HG02610 (cell line): ENCODE results near the gene ST14.

Experiments used
- ATAC-seq: cut with Tn5 transposase; IDR thresholded peaks from one replicate; pipeline ENCODE4 v1.9.1; 2021; ENCODE audit warnings: mild to moderate bottlenecking, moderate library complexity; ENCODE audit not compliant: unreplicated experiment

ST14 gene

DNA sequence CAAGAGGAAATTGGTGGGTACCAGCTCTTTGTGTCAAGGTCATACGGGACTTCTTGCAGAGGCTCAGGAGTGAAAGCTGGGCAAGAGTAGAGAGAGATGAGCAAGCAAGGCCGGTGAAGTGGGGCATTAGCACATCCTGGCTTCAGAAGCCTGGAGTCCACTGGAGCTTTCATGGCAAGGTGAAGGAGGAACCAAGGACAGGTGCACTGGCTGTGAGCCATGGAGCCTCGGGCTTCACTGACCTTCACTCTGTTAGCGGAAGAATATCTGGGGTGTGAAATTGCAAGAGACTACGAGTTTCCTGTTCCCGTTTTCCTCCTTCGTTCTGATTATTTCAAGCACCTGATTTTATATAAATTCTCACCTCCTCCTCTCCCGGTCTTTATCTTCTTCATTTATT lies 25.9 kb upstream of the ST14 start:
- ATAC-seq: no peak

DNA sequence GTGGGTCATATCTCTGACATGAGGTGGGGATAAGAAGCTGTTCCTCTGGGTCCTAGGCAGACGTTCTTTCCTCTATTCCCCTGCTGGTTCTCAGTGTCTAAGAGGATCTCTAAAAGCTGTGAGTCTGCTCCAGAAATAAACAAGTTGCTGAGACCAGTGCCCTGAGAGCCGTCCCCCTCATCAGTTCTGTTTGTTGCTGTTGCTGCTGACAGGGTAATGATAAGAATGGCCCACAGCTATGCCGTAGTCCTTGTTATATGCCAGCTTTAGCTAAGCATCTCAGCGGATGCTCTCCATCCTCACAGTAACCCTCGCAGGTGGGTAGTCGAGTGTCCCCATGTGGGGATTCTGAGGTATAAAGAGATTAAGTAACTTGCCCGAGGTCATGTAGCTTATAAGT lies 23.5 kb upstream of the ST14 start:
- ATAC-seq: no peak

DNA sequence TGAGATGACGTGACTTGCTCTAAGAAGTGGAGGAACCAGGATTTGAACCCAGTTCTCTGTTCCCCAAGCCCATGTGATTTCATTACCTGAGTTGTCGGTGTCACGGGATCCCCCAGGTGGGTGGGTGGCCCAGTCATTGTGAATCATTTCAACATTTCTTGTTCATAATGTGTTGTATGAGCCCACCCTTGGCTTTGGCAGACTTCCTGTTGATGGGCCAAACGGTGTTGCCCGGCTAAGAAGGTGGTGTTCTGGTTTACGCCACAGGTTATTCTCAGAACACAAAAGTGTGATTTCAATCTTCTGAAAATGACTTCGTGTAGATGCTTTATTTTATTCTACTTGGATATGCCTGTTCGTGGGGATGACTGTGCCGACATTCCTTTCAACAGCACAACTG lies 21.6 kb upstream of the ST14 start:
- no peak for ATAC-seq

DNA sequence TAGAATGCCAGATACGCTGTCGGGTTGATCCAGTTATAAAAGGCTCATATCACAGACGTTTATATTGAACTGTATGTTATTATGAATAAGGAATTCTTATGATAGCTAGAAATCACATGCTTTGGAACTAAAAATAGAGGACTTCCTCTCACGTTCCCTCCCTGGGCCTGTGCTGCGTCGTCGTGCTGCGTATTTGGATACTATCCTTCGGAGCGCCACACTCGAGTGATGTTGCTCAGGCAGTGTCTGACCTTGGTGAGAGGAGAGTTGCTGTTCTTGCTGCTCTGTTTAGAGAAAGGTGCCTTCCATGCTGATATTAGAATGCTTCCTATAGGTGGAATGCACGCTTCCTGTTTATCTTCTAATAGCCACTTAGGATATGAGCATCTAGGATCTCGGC lies 20.2 kb upstream of the ST14 start:
- no peak for ATAC-seq

DNA sequence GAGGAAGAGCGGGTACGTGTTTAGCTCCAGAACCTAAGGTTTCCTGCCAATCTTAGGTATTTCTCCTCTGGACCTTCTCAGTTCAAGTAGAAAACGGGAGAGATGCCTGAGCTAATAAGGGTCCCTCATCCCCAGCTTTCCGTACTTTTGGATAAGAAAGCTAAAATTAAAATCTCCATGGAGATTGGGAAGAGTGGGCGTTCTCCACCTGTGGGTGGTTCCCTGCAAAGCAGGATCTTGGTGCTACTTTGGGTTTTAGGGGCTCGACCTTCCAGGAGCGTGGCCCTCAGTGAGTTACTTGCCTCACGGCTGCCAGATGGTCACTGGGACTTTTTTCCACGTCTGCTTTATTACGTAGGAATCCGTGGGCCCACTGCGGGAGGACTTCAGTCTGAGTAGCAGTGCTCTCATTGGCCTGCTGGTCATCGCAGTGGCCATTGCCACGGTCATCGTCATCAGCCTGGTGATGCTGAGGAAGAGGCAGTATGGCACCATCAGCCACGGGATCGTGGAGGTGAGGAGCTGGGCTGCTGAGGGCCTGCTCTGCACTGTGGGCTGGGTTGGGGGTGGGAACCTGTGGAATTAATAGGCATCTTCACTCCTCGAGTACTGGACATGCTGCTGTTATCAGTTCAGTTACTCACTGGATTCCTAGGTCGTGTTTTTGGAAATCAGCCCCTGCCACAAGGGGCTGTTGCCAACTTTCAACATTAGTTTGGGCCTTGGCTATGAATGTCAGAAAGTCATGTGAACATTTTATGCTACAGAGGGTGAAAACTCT lies 17.8 kb upstream of the ST14 start:
- no peak for ATAC-seq

DNA sequence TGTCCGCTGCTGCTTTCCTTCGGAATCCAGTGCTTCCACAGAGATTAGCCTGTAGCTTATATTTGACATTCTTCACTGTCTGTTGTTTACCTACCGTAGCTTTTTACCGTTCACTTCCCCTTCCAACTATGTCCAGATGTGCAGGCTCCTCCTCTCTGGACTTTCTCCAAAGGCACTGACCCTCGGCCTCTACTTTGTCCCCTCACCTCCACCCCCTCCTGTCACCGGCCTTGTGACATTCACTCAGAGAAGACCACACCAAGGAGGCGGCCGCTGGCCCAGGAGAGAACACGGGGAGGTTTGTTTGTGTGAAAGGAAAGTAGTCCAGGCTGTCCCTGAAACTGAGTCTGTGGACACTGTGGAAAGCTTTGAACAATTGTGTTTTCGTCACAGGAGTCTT lies 15.4 kb upstream of the ST14 start:
- no peak for ATAC-seq

DNA sequence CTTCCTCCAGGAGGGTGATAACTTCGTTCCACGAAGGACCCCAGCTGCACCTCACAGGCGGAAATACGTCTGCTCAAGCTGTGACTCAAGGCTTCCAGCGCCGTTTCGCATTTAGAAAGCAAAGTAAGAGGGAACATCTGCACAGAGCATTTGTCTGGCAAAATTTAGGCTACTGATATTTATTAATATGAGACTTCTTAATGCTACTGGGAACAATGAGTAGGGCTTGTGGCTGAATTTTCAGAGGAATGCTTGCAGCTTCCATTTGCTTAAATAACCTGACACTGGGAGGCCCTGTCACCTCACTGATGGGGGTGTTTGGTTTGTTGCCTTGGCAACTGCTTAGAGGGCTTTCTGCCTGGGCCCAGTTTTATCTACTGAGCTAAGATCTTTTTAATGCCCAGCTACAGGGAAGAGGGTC lies 14.7 kb upstream of the ST14 start:
- ATAC-seq: no peak

DNA sequence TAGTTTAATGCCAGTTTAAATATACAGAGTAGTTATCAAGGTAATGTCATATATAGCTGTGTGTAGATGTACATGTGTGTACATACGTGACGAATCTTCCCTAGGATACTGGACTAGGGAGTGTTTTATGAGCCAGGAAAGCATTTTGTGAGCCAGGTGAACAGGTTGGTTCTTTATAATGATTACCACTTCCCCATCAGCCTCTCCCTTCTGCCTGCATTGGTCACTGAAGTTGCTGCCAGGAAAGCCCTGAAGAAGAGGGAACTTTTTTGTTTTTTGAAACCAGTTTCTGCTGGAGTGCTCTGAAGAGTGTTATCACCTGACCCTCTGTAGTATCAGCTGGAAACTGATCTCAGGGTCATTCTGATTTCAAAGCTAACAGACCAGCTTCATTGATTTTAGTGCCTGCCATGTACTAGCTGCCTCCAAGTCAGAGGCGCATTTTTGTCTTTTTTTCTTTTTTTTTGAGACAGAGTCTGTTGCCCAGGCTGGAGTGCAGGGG lies 14.2 kb upstream of the ST14 start:
- no peak for ATAC-seq

DNA sequence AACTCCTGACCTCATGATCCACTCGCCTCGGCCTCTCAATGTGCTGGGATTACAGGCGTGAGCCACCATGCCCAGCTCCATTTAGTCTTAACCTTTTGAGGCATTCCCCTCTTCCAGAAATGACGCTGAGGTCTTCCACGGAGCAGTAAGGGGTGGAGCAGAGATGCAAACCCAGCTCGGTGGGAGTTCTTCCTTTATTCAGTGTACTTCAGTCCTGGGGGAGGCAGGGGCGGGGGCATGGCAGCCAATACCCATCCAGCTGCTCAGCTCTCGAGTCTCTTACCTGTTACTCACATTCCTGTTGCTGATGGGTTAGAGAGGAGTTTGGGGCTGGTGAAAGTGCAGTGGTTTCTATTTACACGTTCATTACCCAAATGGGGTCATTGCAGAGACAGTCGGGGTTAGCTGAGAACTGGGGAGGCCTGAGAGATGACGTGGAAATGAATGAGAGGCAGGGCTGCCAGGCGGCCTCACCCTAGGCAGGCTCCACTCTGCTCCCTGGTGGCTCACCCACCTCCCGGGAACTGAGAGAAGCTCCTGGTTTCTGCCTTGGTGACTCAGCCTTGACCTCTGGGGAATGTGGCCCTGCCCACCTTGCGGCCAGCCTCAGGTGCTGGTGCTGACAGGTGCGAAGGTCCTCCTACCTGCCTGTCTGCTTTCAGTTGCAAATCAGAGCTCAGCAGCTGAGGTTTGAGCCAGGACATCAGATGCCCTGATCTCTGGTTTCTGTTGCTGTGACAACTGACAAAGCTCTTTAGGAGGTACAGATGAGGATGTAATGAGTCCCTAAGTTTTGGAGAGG lies 13.4 kb upstream of the ST14 start:
- ATAC-seq: no peak

DNA sequence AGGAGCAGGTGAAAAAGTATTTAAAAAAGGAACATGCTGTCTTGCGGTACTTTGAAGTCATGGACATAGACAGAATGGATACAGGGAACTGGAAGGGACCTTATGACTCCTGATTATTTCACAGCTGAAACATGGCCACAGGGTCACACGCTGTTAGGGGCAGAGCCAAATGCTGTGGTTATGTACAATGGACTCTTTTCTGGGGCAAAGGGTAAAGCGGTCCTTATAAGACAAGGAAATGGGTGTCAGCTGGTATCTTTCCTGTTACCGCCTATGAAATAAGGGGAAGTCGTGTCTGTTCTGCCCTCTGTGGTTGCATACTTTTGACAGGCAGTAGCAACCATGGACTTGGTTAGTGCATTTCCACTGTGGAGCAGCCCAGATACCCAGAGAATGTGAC lies 12.8 kb upstream of the ST14 start:
- no peak for ATAC-seq

DNA sequence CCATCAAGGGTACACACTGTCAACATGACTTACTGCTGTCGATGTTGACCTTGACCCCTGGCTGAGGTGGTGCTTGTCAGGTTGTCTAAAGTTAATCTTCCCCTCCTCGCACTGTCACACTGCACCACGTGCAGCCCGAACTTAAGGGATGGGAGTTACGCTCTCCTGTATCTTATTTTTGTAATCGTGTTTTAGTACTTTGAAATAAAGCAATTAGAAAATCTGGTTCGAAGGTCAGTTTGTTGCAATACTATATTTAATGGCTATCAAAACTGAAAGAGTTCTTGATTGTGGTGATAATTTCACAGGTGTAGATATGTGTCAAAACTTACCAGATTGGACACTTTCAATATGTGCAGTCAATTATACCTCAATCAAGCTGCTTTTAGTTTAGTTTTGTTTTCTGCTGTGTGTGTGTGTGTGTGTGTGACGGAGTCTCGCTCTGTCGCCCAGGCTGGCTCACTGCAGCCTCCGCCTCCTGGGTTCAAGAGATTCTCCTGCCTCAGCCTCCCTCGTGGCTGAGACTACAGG lies 10.7 kb upstream of the ST14 start:
- no peak for ATAC-seq

DNA sequence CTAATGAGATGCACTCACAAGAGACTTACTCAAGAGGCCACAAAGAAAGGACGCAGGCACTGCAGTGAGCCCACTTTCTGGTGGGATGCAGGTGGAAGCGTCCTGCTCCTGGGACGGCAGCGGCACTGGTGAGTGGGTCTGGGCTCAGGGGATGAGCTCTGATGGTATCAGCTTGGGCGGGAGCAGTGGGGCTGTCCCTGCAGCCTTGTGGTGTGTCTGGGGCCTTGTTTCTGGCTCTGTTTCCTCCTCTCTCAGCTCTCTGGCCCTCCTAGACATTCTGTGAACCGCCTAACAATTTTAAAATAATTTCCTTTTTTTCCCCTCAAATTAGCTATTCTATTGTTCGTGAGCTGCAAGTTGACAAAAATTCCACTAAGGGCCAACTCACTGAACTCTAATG lies 8.8 kb upstream of the ST14 start:
- ATAC-seq: peak; percentile 70

DNA sequence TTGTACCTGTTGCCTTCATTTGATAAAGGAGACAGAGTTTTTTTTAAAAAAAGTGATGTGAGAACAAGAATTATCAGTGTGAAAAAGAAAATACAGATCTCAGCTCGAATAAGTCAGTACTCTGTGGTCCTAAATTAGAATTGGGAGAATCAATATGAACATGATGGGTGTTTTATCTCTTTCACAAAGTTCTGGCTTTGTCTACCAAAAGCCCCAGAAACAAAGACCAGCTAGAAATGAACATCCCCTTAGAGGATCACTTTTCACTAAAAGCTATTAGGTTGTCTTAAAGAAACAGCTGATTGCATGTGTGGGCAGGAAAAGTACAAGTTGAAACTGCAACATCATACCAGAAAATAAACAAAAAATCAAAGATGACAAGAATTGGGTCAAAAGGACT lies 8.4 kb upstream of the ST14 start:
- ATAC-seq: peak; percentile 41

DNA sequence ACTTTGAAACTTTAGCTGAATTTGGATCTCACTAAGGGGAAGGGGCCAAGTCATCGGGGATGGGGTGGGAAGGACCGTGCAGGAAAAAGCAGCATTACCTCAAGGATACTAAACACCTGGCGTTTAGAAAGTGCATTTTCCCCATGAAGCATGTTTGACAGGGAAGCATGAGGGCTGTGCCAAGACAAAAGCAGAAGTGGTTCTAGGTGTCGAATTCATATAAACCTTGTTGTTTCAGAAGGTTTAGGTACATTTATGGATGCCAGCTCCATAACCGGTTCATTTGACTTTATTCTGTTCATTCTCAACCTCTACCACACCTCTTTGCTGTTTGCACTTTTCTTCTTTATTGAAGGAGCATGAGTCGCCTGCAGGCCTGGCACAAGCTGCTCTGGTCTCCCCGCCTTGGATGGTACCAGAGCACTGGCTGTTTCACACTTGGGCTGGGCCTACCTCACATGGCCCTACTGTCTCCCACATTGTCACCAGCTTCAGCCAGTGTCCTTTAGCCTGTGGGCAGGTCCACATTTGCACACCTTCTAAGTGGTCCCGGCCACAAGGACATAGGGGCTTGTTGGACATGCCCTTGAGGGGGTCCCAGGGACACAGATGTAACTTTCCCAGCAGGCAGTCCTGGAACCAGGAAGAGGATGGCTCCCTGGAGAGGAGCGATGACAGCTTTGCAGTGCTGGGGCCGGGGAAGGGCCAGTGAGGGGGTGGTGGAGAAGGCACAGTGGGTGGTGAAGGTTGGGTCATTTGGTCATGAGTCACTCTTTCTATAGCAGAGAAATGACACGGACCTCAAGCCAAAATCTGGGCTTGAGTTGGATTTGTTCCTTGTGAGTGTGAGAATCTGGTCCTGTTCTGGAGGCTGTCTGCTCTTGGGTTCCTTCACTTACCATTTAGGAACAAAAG lies 3.2 kb upstream of the ST14 start:
- ATAC-seq: no peak

DNA sequence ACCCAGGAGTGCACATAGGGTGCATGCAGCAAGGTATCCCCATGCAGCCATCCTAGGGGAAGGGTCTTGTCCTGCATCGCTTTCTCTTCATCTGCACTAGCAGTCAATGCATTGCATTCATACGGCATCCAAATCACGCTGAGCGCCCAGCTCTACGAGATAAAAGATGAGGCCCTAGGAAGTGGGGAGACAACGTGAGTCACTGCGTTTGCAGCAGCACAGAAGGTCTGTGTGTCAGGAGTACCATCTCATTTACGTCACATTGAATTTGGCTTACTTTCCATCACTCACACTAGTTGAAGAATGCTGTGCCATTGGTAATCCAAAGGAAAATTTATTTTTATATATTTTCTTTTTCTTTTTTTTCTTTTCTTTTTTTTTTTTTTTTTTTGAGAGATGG lies 2.5 kb upstream of the ST14 start:
- no peak for ATAC-seq

DNA sequence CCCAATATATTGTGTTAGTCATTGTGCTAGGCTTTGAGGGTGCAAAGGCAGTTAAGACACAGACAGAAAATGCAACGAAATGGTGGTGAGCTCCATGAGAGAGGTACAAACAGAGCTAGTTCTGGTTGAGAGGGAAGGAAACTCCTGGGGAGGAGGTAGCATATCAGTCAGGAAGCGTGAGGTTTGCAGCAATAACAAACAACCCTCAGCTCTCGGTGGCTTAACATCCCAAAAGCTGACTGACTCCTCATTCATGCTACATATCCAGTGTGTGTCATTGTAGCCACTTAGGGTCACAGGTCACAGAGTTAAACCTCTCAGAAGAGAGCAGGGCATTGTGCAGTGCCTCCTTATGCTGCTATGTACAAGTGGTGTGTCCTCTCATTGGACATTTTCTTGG lies 1.7 kb upstream of the ST14 start:
- no peak for ATAC-seq

DNA sequence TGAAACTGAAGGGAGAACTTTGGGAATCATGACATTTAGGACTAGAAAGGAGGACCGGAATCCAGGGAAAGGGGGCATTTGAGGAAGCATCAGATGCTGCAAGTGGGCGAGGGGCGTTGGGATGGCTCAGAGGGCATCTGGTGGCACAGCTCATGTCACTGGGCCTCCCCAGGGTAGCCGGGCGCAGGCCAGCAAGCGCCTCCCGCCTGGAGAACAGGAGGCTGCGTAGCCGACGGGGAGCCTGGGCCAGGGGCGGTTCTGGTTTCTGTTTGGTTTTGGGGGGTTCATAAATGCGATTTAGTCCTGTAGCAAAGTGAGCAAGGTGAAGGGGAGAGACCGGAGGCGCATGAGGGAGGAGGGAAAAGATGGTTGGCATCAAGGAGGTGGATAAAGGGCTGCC lies 443 bp upstream of the ST14 start:
- no peak for ATAC-seq

DNA sequence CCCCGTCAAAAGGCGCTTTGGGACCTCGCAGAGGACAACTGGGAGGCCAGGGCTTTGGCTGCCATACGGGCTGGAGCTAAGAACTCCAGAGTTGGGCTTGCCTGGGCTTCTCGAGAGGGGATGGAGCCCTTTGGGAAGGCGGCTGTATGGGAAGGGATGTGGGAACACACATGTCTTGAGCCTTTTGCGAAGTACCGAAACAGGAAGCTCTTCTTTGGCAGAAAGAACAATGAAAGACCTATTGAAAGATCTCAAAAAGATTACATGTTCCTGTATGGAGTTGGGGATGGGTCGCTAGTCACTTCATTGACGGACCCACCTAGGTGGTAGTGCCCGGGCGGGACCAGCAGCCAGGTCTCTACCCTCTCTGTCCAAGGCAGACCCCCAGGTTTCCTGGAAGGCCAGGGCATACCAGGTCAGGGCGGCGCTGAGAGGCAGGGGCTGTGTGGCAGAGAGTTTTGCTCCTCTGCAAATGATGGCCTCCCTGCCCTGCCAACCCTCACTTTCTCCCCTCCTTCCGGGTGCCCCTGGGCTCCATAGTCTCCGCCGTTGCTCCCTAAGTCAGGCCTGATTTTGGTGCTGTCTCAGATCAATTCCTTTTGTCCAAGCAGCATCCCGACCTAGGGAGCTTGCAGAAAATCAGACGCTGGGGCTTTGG lies 1.0 kb downstream of the ST14 start:
- ATAC-seq: no peak

DNA sequence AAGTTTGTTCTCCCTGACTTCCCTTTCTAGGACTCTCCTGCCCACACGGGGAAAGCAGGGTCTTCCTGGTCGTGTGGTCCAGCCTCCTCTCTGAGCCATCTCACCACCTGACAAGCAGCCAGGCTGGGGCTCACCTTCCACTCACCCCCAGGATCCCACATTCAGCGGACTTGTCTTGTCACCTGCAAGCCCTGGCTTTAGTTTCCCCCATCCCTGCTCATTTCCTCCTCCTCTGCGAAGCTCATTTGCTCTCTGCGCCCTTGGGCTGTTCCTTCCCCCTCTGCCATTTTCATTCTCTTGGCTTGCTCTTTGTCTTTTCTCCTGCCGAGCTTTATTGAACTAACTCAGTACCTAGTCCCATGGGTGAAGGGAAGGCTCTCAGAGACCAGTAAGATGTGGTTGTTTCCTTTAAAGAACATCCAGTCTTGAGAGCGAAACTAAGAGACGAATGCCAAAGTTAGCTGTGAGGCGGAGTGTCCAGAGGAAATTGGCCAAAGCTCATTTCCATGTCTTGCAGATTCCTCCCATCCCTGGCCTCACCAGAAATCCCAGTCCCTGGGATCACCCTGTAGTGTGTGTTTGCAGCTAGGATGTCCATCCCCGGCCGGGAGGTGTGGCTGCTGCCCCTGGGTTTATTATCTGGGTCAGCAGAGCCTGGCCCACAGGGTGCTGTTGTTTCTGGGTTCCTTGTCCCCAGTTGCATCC lies 2.0 kb downstream of the ST14 start:
- no peak for ATAC-seq

DNA sequence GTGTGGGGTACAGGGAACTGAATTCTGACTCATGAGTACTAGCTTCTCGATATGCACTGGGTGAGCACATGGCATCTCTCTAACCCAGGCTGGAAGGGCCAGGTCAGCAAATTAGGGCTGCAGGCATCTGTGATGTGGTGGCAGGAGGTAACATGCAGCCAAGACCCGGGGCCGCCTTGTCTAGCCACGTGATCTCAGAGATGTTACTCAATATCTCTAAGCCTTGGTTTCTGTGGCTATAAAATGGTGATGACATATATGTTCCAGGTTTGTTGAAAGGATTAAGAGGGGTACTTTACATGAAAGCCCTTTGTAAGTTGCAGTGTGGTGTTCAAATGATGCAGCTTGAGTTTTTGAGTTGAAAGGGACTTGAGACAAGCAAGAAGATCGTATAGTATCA lies 3.2 kb downstream of the ST14 start:
- ATAC-seq: no peak
